Stimulated activated naive CD8-positive, alpha-beta T cell treated with anti-CD3 and anti-CD28 coated beads, Interleukin-15, amount 100 ng/mL, for 72 hours (primary cell): ENCODE measurements around the gene PTGER3.

Experiments
- ATAC-seq: fragments of 150-1000 bp; cut with Tn5 transposase; 2 replicates; pipeline ENCODE4 v1.10.0; 2021; ENCODE audit warnings: mild to moderate bottlenecking, moderate library complexity
- DNase-seq, 2 donors: peaks; one replicate each; pipeline ENCODE4 v3.0.0; 2021 to 2022
- H3K27ac Mint-ChIP-seq, 2 donors: one replicate each; pipeline ENCODE4 v1.8.0; 2022; ENCODE audit warnings: mild to moderate bottlenecking in 2 of 2, mixed read lengths in 2 of 2, moderate library complexity in 2 of 2
- H3K27me3 Mint-ChIP-seq: one replicate; pipeline ENCODE4 v1.8.0; 2022; ENCODE audit warnings: mixed read lengths
- H3K4me1 Mint-ChIP-seq: one replicate; pipeline ENCODE4 v1.8.0; 2022; ENCODE audit warnings: mild to moderate bottlenecking, mixed read lengths
- H3K4me3 Mint-ChIP-seq, 2 donors: one replicate each; pipeline ENCODE4 v1.8.0; 2022; ENCODE audit warnings: mild to moderate bottlenecking in 2 of 2, mixed read lengths in 2 of 2, moderate library complexity in 1 of 2
- H3K9me3 Mint-ChIP-seq, 2 donors: one replicate each; pipeline ENCODE4 v1.8.0; 2022; ENCODE audit warnings: mixed read lengths in 2 of 2

PTGER3 gene

DNA sequence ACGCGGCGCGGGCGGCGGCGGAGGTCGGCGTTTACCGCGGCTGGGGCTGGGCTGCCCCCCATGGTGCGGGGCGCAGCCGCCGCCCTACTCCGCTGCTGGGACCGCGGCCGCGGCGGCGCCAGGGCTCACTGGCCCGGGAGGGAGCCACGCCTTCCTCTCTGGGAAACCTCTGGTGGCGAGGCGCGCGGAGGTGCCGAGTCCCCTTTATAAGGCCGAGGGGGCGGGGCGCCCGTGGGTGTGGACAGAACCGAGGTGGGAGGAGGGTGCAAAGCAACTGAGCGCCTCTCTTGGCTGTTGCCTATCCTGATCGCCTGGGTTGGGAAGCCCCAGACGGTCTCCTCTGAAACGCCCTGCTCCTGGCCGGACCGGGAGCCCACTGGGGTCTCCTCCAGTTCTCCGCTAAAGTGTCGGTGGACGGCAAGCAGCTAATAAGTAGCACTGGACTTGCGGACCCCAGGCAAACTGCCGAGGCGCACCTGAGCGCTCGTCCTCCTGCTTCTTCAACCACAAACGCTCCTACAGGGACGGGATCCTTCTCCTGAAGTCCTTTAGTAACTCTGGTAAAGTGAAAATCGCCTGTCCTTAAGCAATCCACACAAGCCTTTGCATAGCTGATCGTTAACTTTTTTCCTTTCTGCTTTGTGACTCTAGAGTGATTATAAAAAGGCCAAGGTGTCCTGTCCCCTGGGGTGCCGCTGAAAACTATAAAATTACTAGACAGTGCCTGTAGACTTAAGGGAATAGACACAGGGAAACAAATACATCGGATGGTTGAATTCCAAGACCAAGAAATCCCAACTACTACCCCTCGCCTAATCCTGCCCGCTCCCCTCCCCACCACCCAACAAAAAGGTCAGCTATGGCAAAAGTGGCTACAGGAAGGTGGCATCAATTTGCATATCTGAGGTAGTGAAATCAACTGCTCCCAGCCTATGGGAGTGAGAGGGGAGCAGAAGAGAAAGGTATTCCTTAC is at the start of gene PTGER3:
Gene PTGER3, minus strand, starts transcription at position 182 of the 973 bp plus-strand sequence. CDS start 239 bp downstream, outside the sequence.
- ATAC-seq = peak; percentile 63
- peaks cover 13% of the 10 kb centered on the region for H3K4me1 Mint-ChIP-seq
- no peak within 1 kb of the TSS for H3K27ac Mint-ChIP-seq
- peak within 1 kb of the TSS; percentile 82 to 89 for H3K4me3 Mint-ChIP-seq
- no peaks in the 10 kb centered on the region for H3K9me3 Mint-ChIP-seq
- peak; percentile 34 to 36 for DNase-seq
- H3K27me3 Mint-ChIP-seq = peaks cover 60% of the 10 kb centered on the region

GRCh38 chr1:71094913-71095312 is 47.3 kb upstream of the PTGER3 start:
- no peaks in the 10 kb centered on the region for H3K27me3 Mint-ChIP-seq
- DNase-seq (no peak), ATAC-seq (no peak)
- no peak overlapping the region for H3K4me3 Mint-ChIP-seq
- no peaks in the 10 kb centered on the region for H3K9me3 Mint-ChIP-seq
- H3K27ac Mint-ChIP-seq = no peak overlapping the region
- no peaks in the 10 kb centered on the region for H3K4me1 Mint-ChIP-seq

GRCh38 chr1:71093938-71094337 is 46.3 kb upstream of the PTGER3 start:
- Mint-ChIP-seq H3K9me3 (no peaks in the 10 kb centered on the region), H3K4me1 (no peaks in the 10 kb centered on the region), H3K4me3 (no peak overlapping the region), H3K27me3 (no peaks in the 10 kb centered on the region), H3K27ac (no peak overlapping the region)
- no peak for DNase-seq
- no peak for ATAC-seq

- Mint-ChIP-seq H3K27ac (no peak overlapping the region), H3K4me3 (no peak overlapping the region), H3K27me3 (peaks cover 14% of the 10 kb centered on the region), H3K9me3 (no peaks in the 10 kb centered on the region), H3K4me1 (no peaks in the 10 kb centered on the region)
- DNase-seq (no peak), ATAC-seq (no peak)
Measured at GRCh38 chr1:71089536-71090270, 42.1 kb upstream of the PTGER3 start.

GRCh38 chr1:71088645-71089287 is 41.1 kb upstream of the PTGER3 start:
- no peak for ATAC-seq
- DNase-seq = no peak
- Mint-ChIP-seq H3K4me1 (no peaks in the 10 kb centered on the region), H3K9me3 (no peaks in the 10 kb centered on the region), H3K27ac (no peak overlapping the region), H3K27me3 (peaks cover 24% of the 10 kb centered on the region), H3K4me3 (no peak overlapping the region)

DNA sequence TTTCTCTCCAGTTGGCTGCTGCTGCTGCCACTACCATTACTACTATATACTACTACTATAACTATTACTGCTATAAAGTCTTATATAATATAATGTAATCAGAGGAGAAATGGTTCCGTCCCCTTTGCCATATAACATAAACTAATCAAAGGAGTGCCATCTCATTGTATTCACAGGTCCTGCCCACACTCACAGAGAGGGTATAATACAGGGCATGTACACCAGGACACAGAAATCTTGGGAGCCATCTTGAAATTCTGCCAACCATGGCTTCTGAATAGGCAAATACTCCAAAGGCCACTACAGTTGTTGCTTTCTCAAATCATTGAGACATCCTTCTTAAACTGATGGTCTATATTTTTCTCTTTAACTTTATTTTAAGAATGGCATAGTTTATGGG is 40.1 kb upstream of the PTGER3 start:
- Mint-ChIP-seq H3K4me3 (no peak overlapping the region), H3K9me3 (no peaks in the 10 kb centered on the region), H3K27ac (no peak overlapping the region), H3K27me3 (peaks cover 33% of the 10 kb centered on the region), H3K4me1 (no peaks in the 10 kb centered on the region)
- DNase-seq (no peak), ATAC-seq (no peak)

DNA sequence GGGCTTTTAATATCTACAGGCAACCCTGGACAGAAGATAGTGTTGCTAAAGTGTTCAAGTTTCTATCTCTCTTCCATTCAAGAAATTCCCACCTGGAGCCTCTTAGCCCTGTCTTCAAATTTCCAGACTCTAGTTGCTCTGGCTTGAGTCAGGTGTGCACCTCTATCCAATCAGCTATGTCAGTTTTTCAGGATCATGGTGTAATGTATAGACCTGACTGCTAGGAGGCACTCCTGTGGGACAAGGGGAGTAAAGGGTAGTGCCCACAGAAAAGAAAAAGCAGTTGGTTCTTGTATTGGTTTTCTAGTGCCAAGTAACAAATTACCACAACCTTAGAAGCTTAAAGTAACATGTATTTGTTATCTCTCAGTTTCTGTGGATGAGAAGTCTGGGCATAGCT is 39.4 kb upstream of the PTGER3 start:
- Mint-ChIP-seq H3K27ac (no peak overlapping the region), H3K4me3 (no peak overlapping the region), H3K27me3 (peaks cover 33% of the 10 kb centered on the region), H3K4me1 (peaks cover 2% of the 10 kb centered on the region), H3K9me3 (peaks cover under 1 to 1% of the 10 kb centered on the region in 2 donors)
- no peak for ATAC-seq
- DNase-seq = no peak

DNA sequence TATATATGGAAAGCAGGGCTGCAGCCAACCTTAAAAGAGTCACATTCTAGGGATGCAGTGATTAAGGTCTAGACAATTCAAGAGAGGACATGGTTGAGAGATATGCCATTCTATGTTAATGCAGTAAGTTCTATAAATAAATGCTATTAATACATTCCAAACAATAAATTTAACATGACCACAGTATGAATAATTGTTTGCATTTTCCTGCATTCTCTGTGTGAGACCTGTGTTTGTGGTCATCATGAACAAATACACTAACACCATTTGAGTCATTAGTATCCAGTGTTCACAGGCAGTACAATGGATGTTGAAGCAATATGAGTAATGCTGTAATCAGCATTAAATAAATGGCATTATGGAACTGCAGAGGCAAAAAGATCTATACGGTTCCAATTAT is 38.7 kb upstream of the PTGER3 start:
- Mint-ChIP-seq H3K27ac (no peak overlapping the region), H3K4me1 (peaks cover 8% of the 10 kb centered on the region), H3K9me3 (peaks cover 5 to 6% of the 10 kb centered on the region in 2 donors), H3K4me3 (no peak overlapping the region), H3K27me3 (peaks cover 33% of the 10 kb centered on the region)
- no peak for ATAC-seq
- DNase-seq = no peak

- Mint-ChIP-seq H3K4me1 (peaks cover 16% of the 10 kb centered on the region), H3K27me3 (peaks cover 33% of the 10 kb centered on the region), H3K4me3 (no peak overlapping the region), H3K27ac (no peak overlapping the region), H3K9me3 (peaks cover 5 to 6% of the 10 kb centered on the region in 2 donors)
- DNase-seq (no peak), ATAC-seq (no peak)
Measured at GRCh38 chr1:71083271-71083670, 35.7 kb upstream of the PTGER3 start.

DNA sequence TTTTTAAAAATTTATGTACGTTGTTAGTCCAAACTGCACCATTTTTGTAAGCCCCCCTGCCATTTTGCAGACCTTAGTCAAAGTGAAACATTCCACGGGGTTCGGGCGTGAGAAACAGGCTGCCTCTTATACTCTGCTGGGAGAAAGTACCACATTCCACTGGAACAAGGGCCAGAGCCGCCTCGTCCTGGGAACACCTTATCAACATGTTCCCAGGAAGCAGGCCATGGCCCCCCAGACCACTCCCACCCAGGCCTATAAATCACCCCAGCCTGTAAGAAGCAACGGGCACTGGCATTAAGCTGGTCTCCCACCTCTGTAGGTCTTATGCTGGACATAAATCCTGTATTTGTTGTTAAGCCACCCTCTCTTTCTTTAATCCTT is 34.1 kb upstream of the PTGER3 start:
- Mint-ChIP-seq H3K27ac (peak overlapping the region; percentile 74 to 80), H3K4me3 (peak overlapping the region; percentile 82 to 89), H3K9me3 (peaks cover 5 to 6% of the 10 kb centered on the region in 2 donors)

GRCh38 chr1:71080739-71081696 is 33.4 kb upstream of the PTGER3 start, which contains the start of gene ZRANB2:
ZRANB2 (minus strand) TSS chr1:71081035; CDS start chr1:71080995, 40 bp downstream.
- ATAC-seq (peak; percentile 99), DNase-seq (peak; percentile 85 to 92)
- Mint-ChIP-seq H3K4me3 (peak within 1 kb of the TSS; percentile 82 to 89), H3K27me3 (peaks cover 31% of the 10 kb centered on the region), H3K9me3 (peaks cover 5 to 6% of the 10 kb centered on the region in 2 donors), H3K4me1 (peaks cover 16% of the 10 kb centered on the region), H3K27ac (peak within 1 kb of the TSS; percentile 100)

More for the DNA sequence above, 34.1 kb upstream of the PTGER3 start:
- peak in 1 of 2 donors; percentile 8 for DNase-seq
- no peak for ATAC-seq
- Mint-ChIP-seq H3K4me1 (peaks cover 16% of the 10 kb centered on the region), H3K27me3 (peaks cover 33% of the 10 kb centered on the region)

DNA sequence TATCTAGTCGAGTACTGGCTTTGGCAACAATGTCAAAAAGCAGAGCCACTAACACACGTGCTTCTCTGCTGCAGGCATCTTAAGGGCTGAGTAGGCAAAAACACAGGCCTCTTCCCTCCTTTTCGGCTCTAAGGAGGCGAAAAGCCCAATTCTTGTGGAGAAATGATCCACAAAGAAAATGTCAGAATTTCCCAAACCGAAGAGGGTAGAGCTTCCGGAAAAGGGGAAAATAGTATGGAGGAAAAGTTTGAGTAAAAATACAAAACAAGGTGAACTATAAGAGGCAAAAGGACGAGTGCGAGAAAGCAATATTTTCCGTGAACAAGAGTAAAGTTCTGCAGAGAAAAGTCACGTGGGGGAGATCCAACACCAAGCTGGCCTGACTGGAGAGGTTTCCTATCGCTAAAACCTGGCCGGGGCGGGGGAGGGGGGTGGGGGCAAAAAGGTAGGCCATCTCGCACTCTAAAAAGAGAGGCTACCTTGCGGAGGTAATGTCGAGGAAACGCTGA is 32.7 kb upstream of the PTGER3 start:
- peak overlapping the region; percentile 82 to 89 for H3K4me3 Mint-ChIP-seq
- H3K27ac Mint-ChIP-seq = peak overlapping the region; percentile 100
- H3K9me3 Mint-ChIP-seq = peaks cover 5 to 6% of the 10 kb centered on the region in 2 donors
- peaks cover 23% of the 10 kb centered on the region for H3K4me1 Mint-ChIP-seq
- ATAC-seq (peak; percentile 51), DNase-seq (peak in 1 of 2 donors; percentile 5)
- peaks cover 24% of the 10 kb centered on the region for H3K27me3 Mint-ChIP-seq

DNA sequence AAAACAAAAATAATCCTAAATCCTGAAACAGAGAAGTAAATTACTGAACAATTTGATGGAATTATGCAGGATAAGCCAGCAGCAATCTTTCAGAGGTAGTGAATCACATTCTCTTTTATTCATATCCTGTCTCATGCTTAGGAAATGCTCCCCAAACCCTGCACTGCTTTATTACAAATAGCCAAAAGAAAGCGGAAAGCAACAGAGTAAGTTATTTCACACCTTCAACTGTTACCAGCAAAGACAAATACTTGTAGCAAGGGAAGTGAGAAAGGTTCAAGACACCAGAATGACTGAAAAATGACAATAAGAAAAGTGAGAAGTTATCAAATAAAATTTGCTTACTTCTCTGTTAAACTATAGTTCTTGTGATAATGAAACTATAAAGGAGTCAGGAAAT is 27.1 kb upstream of the PTGER3 start:
- DNase-seq (no peak), ATAC-seq (no peak)
- H3K4me1 Mint-ChIP-seq = peaks cover 44% of the 10 kb centered on the region
- H3K27ac Mint-ChIP-seq = peak overlapping the region in 1 of 2 donors; percentile 81
- no peak overlapping the region for H3K4me3 Mint-ChIP-seq
- H3K27me3 Mint-ChIP-seq = no peaks in the 10 kb centered on the region
- H3K9me3 Mint-ChIP-seq = no peaks in the 10 kb centered on the region

DNA sequence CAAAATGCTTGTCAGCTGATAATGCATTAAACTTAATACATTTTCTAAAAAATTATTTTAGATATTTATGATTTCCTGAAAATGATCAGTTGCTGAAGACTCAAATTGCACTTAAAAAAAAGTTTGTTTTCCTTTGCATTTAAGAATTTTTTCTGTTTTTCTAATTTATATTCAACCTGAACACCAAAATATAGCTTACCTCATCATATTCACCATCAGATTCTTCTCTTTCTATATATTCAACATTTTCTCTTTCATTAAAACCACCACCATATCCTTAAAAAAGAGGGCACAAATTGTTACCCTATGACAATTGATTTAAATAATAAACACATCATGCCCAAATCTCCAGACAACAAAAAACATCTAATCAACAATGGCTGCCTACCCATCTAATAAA is 24.7 kb upstream of the PTGER3 start:
- H3K27me3 Mint-ChIP-seq = no peaks in the 10 kb centered on the region
- H3K4me3 Mint-ChIP-seq = no peak overlapping the region
- no peak for DNase-seq
- H3K9me3 Mint-ChIP-seq = no peaks in the 10 kb centered on the region
- H3K4me1 Mint-ChIP-seq = peaks cover 50% of the 10 kb centered on the region
- ATAC-seq = no peak
- no peak overlapping the region for H3K27ac Mint-ChIP-seq
